ENCODE results near the gene ZMYND8.

Gene ZMYND8

DNA sequence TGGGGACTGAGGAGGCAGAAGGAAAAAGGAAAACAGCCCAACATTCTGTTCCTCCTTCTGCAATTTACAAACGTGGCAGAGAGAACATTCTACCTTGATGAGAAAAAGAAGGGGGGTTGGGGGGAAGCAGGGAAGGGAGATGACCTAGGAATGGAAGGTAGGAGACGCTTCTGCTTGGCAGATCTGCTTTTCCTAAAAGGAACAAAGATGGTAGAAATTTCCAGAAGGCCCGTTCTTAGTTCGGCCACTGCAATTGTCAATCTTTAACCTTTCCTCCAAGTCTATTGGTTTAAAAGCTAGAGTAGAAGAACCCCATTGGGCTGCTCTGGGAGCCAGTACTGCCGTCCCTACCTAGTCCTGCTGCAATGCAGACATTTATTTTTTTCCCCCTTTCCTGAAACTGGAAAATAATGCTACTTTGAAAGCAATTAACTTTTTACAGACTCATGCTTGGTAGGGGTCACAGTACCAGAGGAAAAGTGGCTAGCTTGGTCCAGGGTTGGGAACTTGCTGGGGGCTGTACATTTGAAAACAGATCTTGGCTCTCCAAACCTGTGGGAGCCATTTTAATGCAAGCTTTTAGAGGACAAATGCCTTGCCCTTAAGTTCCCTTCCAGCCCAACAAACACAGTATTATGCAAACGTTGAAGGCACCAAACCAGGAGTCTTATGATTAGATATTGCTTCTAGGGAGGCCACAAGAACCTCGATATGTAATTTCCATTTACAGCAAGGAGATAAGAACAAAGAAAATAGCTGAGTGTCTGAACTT is 2.6 kb downstream of the ZMYND8 start:
- DNase-seq = no peak

DNA sequence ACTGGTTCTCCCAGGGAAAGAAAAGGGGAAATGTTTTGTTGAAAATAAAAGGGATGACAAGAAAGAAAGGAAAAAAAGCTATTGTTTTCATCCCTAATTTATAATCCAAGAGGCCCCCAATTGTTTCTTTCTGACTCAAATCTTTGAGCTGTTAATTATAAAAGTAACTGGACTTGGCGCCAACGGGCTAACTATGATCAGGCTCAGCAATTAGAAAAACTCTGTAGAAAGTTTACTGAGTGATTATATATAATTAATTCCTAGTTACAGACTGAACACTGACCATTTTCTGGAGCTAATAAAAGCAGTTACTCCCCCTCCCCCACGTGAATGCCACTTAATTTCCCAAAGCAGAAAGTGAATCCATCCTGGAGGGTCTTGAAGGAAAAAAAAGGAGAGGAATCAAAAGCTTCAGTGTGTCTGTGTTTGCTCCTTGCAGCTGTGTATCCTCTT is 3.2 kb downstream of the ZMYND8 start:
- DNase-seq = no peak

DNA sequence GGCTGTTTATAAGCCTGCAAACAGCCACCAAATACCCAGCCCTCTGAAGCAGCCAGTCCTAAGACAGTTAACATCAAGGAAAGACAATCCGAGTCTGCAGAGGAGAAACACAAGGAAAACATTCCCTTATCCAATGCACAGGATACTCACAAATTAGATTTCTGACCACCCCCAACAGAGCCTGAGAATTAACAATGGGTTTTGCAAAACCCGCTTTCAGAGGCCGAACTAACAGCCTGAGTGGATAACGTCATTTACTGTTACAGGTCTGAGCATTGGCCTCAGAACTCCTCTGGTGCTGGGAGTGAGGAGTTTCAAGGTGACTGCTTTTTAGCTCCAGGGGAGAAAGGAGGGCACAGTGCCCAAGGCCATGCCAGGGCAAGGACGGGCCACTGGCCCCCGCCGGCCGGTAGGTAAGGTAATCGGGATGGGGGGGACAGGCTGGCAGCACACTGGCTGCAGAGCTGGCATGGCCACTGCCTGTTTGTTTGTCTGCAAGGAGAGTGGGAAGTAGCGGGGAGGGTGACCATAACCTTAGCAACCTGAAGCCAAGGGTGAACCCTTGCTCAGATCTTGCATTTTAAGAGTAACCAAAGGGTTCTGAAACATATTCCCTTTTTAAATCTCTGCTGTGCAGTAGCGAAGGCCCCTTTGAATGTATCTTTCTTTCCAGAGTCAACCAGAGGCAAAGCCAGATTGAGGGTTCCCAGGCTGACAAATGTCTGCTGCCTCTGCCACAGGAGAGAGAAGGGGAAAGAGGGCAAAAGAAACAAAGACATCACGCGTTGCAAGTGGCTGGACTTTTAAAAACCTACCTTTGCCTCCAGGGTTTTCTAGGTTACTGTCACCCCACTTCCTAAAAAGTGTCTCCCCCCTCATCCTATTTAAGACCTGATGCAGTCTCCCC is 3.9 kb downstream of the ZMYND8 start:
- DNase-seq = no peak

DNA sequence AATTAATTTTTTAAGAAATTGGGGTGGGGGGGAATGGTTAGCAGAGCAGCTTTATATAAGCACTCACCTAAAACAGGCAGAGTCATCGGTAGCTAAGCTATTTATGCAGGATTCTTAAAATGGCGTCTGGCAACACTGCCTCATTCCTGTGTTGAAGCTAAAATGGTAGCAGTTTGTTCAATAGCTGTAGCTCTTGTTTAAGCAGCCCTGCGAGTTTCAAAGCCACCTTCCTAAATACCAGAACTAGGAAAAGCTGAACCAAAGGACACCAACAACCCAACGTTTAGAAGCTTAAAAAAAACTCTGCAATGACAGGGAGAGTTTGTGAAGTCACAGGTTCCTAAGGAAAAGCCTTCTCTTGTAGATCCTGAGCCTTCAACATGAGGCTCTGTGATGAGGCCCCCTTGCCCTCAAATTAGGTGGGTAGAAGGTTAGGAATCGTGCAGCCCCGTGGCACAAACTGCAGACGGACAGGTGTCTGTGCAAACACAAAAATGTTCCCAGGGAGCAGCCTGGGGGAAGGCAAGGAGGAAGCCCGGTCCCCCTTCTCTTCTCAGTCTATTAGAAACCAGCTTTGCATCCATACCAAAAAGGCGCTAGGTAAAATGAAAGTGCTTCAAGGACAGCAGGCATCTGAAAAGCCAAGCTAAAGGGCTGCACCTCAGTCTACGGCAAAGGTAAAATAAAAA is 4.7 kb downstream of the ZMYND8 start:
- no peak for DNase-seq

DNA sequence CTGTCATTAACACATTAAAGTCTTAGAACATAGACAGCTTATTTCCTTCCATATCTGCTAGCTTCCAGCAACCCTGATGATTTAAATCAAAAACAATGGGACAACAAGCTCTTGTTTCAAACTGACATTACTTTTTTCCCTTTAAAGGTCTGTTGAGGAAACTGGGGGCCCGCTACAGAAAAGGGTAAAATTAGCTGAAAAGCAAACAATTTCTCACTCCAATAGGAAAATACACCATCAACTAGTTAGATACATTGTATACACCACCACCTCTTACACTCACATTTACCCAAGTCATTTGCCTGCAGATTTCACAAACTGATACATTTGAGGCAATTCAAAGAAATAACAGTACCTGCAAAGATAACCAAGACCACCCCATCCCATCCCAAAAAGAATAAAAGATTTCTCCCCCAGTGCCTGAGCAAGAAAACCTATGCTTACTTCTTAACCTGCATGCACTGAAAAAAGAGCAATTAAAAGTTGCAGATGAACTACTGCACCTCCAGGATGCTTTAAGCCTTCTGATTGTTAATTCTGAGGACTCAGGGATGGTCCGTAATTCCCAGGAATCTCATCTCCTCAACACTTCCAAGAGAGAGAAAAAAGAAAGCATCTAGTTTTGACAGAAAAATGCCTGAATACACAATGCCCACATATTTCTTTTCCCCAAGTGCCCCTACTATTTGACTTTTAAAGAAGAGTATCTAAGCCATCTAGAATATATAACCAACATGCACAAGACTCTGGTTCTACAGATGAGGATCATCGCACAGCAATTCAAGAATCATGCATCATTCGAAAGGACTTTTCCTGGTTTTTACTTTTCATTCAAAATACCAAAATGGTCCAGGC is 5.6 kb downstream of the ZMYND8 start:
- DNase-seq = no peak

DNA sequence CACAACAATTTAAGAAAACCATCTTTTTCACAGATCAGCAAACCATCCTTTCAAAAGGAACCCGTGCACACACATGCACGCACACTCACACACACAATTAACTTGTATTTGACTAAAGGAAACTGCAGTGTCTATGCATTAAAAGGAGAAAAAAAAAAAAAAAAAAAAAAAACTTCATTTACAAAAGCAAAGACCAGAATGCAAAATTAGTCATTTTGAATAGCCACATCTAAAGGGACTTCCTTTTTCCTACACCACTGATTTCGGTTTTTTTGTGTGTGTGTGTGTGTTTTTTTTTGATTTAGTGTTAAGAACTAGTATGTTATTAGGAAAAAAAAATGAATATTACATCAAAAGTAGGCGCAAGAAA is 6.3 kb downstream of the ZMYND8 start:
- DNase-seq = no peak

DNA sequence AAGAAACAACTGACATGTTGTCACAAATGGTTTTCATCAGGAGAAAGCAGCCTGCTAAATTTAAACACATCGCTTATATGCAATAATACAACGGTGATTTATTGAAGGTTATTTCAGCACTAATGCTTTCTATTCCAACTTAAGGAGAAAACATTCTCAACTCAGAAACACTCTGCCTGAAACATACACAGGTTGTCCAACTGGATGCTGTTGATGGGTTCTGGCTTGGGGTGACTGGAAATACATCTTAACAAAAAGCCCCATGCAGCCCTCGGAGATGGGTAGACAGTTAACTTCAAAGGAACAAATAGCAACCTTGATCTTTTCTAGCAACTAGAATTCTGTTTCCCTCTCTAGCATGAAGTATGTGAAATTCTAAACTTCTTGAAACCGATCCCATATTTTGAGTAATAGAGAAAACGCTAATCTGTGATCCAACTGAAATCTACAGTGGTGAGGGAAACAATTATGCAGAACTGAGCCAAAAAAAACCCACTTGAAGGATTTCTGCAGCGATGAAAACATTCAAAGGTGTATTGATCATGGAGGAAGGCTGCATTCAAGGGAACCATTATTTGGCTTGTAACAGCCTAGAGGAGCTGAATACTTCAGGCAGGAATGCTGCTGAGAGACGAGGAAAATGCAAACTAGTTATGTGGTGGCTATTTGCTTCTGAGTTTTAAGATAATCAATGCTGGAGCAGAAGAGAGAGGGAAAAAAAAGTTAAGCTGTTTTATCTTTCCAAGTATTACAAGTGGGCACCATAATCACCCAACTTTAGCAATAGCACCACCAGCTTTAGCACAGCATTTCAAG is 6.9 kb downstream of the ZMYND8 start:
- no peak for DNase-seq

DNA sequence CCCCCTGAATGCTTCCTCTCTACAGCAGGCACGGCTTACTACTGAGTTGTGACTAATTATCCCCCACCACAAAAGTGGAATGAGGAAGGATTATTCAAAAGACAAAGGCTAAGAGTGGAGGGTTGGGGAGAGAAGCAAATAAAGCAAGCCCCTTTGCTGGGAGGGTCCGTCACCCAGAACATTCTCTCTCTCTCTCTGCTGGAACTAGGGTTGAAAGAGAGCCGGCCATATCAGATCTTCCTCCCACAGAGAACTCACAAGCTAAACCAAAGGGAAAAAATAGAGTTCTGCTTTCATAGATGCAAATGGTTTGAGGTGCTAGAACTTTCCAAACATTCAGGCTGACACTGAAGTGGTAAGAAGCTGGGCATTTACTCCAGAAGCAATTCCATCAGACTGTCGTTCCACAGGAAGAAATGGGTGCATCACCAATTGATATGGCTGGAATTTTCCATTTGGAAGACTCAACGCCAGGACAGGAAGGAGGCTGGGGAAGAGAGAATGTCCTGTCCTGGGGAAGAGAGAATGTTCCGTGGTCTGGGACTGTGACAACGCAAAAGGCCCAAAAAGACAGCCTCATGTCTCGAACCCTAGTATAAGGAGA is 7.9 kb downstream of the ZMYND8 start:
- DNase-seq = no peak

DNA sequence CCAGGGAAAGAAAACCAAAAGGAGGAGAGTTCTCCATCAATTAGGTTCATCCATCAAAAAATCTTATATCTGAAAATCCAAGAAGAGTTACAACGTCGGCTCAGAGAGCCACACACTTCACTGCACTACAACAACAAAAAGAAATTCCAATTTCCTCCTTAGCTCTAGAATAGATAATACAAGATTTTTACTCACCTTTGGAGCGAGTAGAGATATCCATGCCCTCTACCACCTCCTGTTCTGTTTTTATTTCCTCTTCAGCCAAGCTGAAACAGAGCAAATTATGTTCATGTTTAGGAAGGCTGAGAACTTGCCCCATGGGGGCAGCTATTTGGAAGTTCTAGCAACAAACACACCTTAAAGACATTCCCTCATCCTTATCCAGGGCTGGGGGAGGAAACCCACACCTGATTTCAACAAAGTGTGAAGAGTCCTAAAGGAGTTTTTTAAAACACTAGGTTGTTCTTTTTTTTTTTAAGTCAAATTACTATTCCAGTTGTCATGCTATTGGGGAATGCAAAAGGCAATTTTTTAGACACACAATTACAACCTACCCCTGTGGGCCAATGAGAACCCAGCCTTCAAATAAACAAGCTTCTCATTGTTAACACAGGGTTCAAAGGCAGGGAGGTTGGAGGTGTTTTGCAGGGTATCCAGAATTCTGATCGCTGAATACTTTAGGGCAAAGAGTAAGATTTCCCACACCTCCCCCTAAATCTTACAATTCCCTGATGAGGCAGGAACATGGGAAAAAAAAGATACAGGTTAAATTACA is 8.7 kb downstream of the ZMYND8 start:
- no peak for DNase-seq

DNA sequence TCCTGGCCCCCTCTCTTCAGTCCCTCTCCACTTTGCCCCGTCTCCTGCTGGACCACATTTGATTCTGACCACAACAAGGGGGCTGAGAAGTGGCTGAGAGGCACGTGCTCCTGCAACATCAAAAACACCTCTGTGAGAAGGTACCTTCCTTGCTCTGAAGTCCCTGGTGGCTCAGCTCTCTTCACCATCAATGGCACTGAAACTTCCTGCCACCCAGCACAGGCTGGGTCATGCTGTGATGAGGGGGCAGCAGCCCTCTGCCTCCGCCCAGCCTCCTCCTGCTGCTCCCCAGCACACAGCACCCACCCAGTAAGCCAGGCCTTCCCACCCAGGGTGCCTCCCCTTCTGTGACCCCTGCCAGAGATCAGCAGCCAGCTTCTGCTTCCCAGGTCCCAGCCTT is 10.3 kb downstream of the ZMYND8 start:
- no peak for DNase-seq

DNA sequence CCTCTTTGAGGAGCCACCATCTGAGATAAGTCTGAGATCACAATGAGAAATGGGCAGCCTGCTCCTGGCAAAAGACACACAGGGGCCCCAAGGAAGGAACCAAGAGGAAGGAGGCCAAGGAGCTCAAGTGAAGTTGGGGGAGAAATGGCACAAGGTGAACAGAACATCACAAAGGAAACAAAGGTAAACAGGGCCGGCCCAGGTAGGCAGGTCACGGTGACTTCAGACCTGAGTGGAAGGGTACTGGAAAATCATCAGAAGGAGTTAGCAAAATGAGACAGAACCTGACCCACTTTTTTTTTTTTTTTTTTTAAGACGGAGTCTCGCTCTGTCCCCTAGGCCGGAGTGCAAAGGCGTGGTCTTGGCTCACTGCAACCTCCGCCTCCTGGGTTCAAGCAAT is 11.3 kb downstream of the ZMYND8 start:
- no peak for DNase-seq

DNA sequence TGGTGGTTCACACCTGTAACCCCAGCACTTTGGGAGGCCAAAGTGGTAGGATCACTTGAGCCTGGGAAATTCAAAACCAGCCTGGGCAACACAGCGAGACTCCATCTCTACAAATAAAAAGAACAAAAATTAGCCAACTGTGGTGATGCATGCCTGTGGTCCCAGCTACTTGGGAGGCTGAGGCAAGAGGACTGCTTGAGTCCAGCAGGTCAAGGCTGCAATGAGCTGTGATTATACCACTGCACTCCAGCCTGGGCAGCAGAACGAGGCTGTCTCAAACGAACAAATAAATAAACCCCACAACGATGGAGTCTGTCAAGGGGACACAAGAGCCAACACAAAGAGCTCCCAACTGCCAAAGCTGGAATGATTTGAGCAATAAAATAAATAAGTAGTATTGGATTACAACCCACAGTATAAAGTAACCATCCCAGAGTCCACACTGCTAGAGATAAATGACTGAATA is 13.5 kb downstream of the ZMYND8 start:
- DNase-seq = no peak

DNA sequence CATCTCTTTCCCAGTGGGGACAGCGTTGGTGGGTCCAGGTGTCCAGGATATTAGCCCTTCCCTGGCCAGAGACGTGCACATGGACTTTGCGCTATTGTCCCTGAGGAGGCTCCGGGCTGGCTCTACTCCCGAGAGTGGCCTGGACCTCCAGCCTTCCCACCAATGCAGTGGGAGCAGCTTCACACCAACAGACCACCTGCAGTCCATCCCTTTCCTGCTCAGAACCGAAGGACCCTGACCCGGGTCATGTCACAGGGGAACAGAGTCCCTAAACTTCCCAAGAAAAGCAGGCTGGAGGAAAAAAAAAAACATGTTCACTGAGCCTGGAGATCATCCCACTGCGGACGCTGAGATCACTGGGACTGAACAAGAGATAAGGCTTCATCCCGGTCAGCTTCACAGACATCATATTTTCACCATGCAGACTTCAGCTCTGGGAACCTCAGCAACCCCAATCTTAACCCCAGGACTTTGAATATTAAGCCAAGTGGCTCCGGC is 18.3 kb downstream of the ZMYND8 start:
- DNase-seq = no peak

DNA sequence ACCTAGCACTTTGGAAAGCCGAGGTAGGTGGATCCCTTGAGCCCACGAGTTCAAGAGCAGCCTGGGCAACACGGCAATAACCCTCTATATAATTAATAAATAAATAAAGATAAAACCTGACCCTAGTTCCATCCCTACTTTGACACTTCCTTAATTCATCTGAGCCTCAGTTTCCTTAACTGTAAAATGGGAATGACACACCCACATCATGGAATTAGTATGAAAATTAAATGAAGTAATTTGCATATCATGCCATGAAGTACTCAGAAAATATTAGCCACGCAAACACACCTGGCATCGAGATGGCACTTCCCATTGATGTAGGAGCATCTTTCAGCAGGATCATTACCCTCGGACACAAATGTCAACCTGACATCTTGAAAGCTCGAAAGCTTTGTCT is 19.1 kb downstream of the ZMYND8 start:
- DNase-seq = no peak

DNA sequence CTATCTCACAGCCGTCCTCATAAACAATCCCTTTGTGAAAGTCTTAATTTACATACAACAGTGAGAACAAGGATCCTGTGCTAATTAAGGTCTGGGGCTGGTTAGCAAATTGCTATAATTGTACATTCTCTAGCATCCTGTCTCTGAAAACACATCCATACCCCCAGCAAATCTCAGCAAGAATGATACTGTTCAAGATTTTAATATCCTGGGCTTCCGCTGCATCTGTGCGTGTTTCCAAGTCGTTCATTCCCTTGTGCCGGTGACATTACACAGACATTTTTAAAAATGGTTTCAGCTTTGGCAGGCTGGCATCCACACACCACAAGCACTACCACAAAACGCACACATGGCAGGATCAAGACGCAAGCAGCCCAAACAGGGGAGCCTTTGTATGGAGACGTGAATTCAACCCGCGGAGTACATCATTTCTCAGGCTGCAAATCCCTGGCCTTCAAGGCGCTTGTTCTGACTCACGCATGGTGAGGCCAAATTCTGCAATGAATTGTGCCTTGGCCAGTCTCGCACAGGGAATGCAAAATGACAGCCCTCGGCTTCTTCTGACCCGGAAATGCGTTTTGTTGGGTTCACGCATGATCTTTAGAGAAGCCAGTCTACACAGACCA is 20.3 kb downstream of the ZMYND8 start:
- DNase-seq = no peak

DNA sequence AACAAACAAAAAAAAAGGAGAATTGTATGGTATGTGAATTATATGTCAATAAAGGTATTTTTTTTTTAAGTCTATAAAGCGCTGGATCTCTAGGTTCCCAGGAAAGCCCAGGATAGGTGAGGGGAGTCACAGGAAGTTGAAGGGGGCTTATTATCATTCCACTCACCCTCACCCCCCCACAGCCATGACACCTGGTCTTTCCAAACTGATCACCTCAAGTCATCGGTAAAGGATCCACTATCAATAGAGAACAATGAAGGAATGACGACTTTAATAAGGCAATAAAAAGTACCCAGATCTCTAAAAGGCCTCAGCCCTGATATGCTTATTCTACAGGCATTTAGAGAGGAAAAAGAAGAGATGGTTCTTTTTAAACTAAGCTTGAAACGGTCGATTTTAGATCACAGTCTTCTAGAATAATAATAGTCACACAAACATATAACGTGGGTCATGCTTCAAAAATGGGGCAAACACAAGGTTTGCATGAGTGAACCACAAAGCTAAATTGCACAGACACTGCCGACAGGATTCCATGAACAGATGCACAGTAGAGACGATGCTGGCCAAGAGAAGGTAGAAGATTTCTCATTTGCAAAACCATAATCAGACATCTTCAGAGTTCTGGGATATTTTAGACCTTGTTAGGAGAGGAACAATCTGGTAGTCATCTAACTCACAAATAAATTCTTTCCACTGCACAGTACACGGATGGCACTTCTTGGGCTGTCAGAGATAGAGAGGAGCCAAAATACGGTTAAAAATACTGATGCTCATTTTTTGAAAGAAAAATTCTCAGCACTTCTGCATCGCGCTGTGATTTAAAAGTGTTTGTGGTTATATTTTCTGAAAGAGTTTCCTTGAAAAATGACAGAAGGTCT is 21.0 kb downstream of the ZMYND8 start:
- no peak for DNase-seq

DNA sequence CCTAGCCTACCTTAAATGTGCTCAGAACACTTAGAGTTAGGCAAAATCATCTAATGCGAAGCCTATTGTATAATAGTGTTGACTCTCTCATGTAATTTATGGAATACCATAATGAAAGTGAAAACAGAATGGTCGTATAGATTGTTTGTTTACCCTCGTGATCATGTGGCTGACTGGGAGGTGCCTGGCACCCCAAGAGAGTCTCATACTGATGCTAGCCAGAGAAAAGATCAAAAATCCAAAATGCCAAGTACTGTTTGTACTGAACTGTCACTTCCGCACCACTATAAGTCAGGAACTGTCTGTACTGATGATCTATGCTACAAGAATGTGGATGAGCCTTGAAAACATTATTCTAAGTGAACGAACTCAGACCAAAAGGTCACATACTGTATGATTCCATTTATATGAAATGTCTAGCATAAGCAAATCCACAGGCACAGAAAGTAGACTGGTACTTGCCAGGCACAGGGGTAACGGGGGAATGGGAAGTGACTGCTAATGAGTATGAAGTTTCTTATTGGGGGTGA is 22.4 kb downstream of the ZMYND8 start:
- DNase-seq = no peak

Measured in activated effector memory CD4-positive, alpha-beta T cell treated with anti-CD3 and anti-CD28 coated beads, Interleukin-2, amount 50 U/mL, for 16 hours (primary cell).